IPS-15b (cell line): Measurements from ENCODE around the gene RPS6KA2.

Source experiments
- H3K27me3 ChIP-seq: one replicate; pipeline ENCODE4 v1.6.1; 2013; ENCODE audit warnings: low read length; ENCODE audit not compliant: control insufficient read depth, insufficient read depth
- H3K36me3 ChIP-seq: one replicate; pipeline ENCODE4 v1.6.1; 2013; ENCODE audit warnings: low read length; ENCODE audit not compliant: control insufficient read depth, insufficient read depth
- H3K4me1 ChIP-seq: one replicate; pipeline ENCODE4 v1.6.1; 2013; ENCODE audit warnings: mild to moderate bottlenecking, low read length; ENCODE audit not compliant: control insufficient read depth, insufficient read depth
- H3K4me3 ChIP-seq: one replicate; pipeline ENCODE4 v1.5.1; 2013; ENCODE audit warnings: low read depth, low read length
- H3K9ac ChIP-seq: one replicate; pipeline ENCODE4 v1.6.1; 2013; ENCODE audit warnings: low read depth, mild to moderate bottlenecking, low read length
- H3K9me3 ChIP-seq: one replicate; pipeline ENCODE4 v1.6.1; 2013; ENCODE audit warnings: mild to moderate bottlenecking, low read length; ENCODE audit not compliant: control insufficient read depth, insufficient read depth

RPS6KA2 gene

DNA sequence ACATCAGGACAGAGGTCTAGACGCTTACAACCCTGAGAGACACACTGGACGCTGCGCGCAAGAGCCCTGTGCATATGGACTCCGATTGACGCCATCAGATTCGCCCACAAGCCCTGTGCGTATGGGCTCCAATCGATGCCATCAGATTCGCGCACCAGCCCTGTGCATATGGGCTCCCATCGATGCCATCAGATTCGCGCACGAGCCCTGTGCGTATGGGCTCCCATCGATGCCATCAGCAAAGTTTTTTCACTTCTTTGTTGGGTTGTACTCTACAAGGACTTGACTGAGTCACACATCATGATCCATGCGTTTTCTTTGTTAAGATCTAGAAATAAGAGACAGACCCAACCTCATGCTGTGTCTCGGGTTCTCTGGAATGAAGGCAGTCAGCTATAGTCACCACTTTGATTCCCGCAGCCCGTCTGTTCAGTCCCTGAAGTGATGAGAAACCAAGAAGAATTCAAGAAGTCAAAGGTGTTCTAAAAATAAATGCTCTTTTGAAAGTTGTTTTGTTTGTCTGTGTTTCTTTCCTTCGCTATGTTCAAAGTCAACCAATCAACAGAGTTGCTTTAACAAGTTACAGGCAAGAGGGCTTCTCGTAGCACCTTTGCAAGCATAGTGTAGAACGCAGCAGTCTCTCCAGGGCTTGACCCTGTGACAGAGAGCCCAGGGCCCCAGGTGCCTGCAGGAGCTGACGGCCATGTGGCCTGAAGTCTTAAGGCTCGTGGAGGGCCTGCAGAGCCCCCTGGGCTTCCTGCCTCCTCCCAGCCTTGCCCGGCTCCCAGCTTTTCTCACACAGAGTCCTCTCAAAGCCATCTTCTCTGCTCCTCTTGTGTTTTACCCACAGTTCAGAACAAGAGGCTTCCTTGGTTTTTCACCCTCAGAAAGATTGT, 7.9 kb downstream of the RPS6KA2 start:
- H3K9ac ChIP-seq = no peak overlapping the region
- no peaks in the 10 kb centered on the region for H3K9me3 ChIP-seq
- H3K36me3 ChIP-seq = no peaks in the 10 kb centered on the region
- peaks cover 19% of the 10 kb centered on the region for H3K4me1 ChIP-seq
- H3K4me3 ChIP-seq = no peak overlapping the region
- no peaks in the 10 kb centered on the region for H3K27me3 ChIP-seq

- Histone ChIP-seq H3K9me3 (no peaks in the 10 kb centered on the region), H3K4me1 (peaks cover 19% of the 10 kb centered on the region), H3K36me3 (no peaks in the 10 kb centered on the region), H3K27me3 (no peaks in the 10 kb centered on the region), H3K9ac (no peak overlapping the region), H3K4me3 (no peak overlapping the region)
Observed at GRCh38 chr6:166618251-166618650, 8.8 kb downstream of the RPS6KA2 start.

DNA sequence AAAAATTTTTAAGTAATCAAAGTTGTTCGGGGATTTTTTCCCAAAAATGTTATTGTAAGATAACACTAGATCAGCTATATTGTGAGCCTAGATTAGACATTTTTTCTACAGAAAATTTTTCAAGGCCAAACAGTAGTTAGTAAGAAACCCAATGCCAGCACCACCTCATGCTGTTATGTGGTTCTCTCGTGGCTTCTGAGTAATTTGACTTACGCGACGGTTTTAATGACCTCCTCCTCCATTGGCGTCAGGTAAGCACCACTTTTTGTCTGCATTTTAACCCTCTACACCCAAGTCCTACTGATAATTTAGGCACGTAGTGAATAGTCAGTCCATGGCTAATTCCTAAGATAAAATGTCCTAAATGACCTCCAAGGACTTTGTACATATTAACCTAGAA, 9.7 kb downstream of the RPS6KA2 start:
- Histone ChIP-seq H3K4me3 (no peak overlapping the region), H3K36me3 (no peaks in the 10 kb centered on the region), H3K27me3 (no peaks in the 10 kb centered on the region), H3K9me3 (no peaks in the 10 kb centered on the region), H3K4me1 (peaks cover 19% of the 10 kb centered on the region), H3K9ac (no peak overlapping the region)

GRCh38 chr6:166616261-166617238, 10.5 kb downstream of the RPS6KA2 start:
- Histone ChIP-seq H3K4me1 (peaks cover 20% of the 10 kb centered on the region), H3K9me3 (no peaks in the 10 kb centered on the region), H3K4me3 (no peak overlapping the region), H3K27me3 (no peaks in the 10 kb centered on the region), H3K36me3 (no peaks in the 10 kb centered on the region), H3K9ac (no peak overlapping the region)

DNA sequence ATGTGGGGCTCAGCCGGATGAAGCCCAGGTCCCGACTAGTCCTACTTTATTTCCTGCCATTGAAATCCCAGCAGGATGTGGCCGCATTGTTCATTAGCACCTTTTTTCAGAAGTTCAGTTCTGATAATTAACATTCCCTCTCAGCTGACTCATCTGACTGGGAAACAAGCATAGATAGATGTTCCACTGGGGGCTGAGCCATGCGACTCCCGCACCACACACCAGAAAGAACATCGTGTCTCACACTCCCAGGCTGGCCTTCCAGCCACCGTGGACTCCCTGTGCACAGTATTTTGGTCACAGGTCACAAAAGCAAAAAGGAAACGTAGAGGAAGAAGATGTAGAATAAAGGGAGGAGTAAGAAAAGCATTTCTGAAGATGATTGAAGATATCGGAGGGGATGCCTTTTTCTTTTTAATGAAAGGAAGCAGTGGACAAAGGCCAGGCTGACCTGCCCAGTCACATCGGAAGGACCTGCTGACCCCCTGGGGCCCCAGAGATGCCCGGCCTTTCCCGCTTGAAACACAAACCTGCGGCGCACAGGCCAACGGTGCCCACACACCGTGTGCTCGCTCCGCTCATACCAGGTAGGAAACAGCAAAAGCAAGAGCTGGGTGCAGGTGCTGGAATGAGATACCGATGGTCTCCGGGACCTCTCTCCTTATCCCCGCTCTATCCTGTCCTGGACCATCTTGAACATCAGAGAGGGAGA, 11.8 kb downstream of the RPS6KA2 start:
- no peaks in the 10 kb centered on the region for H3K27me3 ChIP-seq
- H3K36me3 ChIP-seq = no peaks in the 10 kb centered on the region
- H3K9ac ChIP-seq = no peak overlapping the region
- H3K9me3 ChIP-seq = no peaks in the 10 kb centered on the region
- no peak overlapping the region for H3K4me3 ChIP-seq
- peaks cover 8% of the 10 kb centered on the region for H3K4me1 ChIP-seq

GRCh38 chr6:166614589-166614988, 12.5 kb downstream of the RPS6KA2 start:
- Histone ChIP-seq H3K4me1 (peaks cover 9% of the 10 kb centered on the region), H3K9me3 (no peaks in the 10 kb centered on the region), H3K27me3 (no peaks in the 10 kb centered on the region), H3K36me3 (no peaks in the 10 kb centered on the region), H3K4me3 (no peak overlapping the region), H3K9ac (no peak overlapping the region)

DNA sequence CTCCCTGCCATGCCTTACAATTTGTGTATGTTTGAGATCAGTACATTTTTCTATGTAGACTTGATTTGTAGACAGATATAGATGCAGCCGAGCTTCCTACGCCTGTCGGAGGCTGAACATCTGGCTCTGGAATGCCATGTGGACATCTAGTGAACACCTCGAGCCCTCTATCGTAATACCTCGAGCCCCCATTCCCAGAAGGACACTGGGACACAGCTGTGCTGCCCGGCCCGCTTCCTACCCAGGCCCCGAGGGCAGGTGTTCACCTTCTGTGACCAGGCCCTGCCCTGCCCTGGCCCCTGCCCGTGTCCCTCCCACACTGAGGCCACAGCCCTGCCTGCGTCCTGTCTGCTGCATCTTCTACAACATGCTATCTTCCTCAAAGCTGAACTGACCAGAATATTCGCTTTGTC, 12.9 kb downstream of the RPS6KA2 start:
- H3K4me1 ChIP-seq = peaks cover 9% of the 10 kb centered on the region
- no peaks in the 10 kb centered on the region for H3K27me3 ChIP-seq
- H3K4me3 ChIP-seq = no peak overlapping the region
- H3K36me3 ChIP-seq = no peaks in the 10 kb centered on the region
- no peaks in the 10 kb centered on the region for H3K9me3 ChIP-seq
- H3K9ac ChIP-seq = no peak overlapping the region

- H3K9me3 ChIP-seq = no peaks in the 10 kb centered on the region
- no peak overlapping the region for H3K4me3 ChIP-seq
- no peak overlapping the region for H3K9ac ChIP-seq
- no peaks in the 10 kb centered on the region for H3K27me3 ChIP-seq
- peaks cover 4% of the 10 kb centered on the region for H3K4me1 ChIP-seq
- H3K36me3 ChIP-seq = no peaks in the 10 kb centered on the region
Observed at GRCh38 chr6:166613027-166613426, 14.0 kb downstream of the RPS6KA2 start.

- H3K27me3 ChIP-seq = no peaks in the 10 kb centered on the region
- H3K9me3 ChIP-seq = no peaks in the 10 kb centered on the region
- no peaks in the 10 kb centered on the region for H3K36me3 ChIP-seq
- peaks cover 4% of the 10 kb centered on the region for H3K4me1 ChIP-seq
- H3K9ac ChIP-seq = no peak overlapping the region
- H3K4me3 ChIP-seq = no peak overlapping the region
Observed at GRCh38 chr6:166612471-166612881, 14.6 kb downstream of the RPS6KA2 start.

DNA sequence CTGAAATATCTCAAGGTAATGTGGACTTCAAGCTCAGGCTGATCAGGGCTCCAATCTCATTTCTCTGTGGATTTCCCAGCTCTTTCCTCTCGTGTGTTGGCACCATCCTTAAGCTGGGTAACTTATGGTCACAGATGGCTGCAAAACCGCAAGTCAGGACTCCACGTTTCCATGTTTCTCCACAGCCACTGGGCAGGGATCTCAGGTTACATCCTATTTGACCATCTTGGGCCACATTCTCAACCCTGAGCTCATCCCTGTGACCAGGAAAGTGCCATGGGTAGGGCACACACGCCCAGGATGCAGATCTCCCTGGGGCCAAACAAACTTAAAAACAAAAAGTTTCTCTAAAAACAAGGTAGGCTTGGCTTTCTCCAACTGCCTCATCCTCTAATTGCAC, 15.4 kb downstream of the RPS6KA2 start:
- Histone ChIP-seq H3K36me3 (no peaks in the 10 kb centered on the region), H3K4me3 (no peak overlapping the region), H3K9ac (no peak overlapping the region), H3K4me1 (peaks cover 4% of the 10 kb centered on the region), H3K9me3 (no peaks in the 10 kb centered on the region), H3K27me3 (no peaks in the 10 kb centered on the region)

- Histone ChIP-seq H3K9ac (peak overlapping the region; percentile 60), H3K4me3 (no peak overlapping the region), H3K36me3 (no peaks in the 10 kb centered on the region), H3K4me1 (peaks cover 4% of the 10 kb centered on the region), H3K9me3 (no peaks in the 10 kb centered on the region), H3K27me3 (no peaks in the 10 kb centered on the region)
Observed at GRCh38 chr6:166610069-166610468, 17.0 kb downstream of the RPS6KA2 start.
